HL-60 (cell line): ENCODE results near the gene CETP.

ENCODE experiments used
- DNase-seq, 2 experiments: peaks; one replicate each; pipeline ENCODE4 v3.0.0-alpha.2; 2010 to 2020; ENCODE audit warnings: low read depth in 1 of 2, low spot score in 1 of 2
- H3K27ac ChIP-seq: fragments of 250-450 bp; sonication (Bioruptor Pico); replicated peaks from 2 replicates; pipeline ENCODE4 v1.5.1; 2020; ENCODE audit warnings: mild to moderate bottlenecking, moderate library complexity
- H3K27me3 ChIP-seq: fragments of 250-450 bp; sonication (Bioruptor Pico); 2 replicates; pipeline ENCODE4 v1.5.1; 2021; ENCODE audit warnings: mild to moderate bottlenecking, moderate library complexity; ENCODE audit not compliant: insufficient read depth, poor library complexity, severe bottlenecking
- H3K4me3 ChIP-seq: replicated peaks from 2 replicates; pipeline ENCODE4 v1.5.1; 2011; ENCODE audit warnings: mild to moderate bottlenecking, control low read depth, low read length; ENCODE audit not compliant: insufficient read depth
- CTCF ChIP-seq: IDR thresholded peaks from one replicate; pipeline ENCODE4 v1.5.1; 2011; ENCODE audit warnings: low read length, control low read depth, inconsistent platforms; ENCODE audit not compliant: insufficient read depth
- GABPA ChIP-seq: IDR thresholded peaks from 2 replicates; pipeline ENCODE4 v1.6.1; 2012; ENCODE audit warnings: low read depth
- POLR2AphosphoS5 ChIP-seq: IDR thresholded peaks from 2 replicates; pipeline ENCODE4 v1.6.1; 2012; ENCODE audit warnings: low read depth
- SPI1 ChIP-seq: IDR thresholded peaks from 2 replicates; pipeline ENCODE4 v1.6.1; 2012; ENCODE audit warnings: low read depth, mild to moderate bottlenecking, borderline replicate concordance
- TF ChIP-seq, protein P1 (sequence below): IDR thresholded peaks from 2 replicates; pipeline ENCODE4 v1.6.1; 2012; ENCODE audit warnings: low read depth; ENCODE audit not compliant: insufficient replicate concordance

Gene CETP

DNA sequence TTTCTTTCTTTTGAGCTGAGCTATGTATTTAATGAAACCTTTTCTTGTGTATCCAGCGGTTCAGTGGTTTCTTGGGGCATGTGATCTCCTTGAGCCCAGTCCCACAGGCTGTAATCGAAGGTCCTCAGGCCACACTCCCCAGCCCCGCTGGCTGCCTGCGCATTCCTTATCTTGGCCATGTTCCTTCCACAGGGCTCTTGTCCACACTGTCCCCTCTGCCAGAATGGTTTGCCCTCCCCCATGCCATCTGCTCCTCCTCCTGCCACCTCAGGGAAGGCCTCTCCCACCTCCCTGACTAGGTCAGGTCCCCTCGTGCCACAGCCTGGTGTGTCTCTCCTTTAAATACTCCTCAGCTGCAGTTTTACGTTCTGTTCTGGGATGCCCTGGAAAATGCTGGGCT is 15.5 kb downstream of the CETP start:
- Histone ChIP-seq H3K27ac (no peak overlapping the region), H3K4me3 (no peak overlapping the region), H3K27me3 (no peaks in the 10 kb centered on the region)
- no peak for DNase-seq
- TF ChIP-seq SPI1 (no peak), CTCF (no peak), GABPA (no peak), POLR2AphosphoS5 (no peak)
- TF ChIP-seq, protein P1, sequence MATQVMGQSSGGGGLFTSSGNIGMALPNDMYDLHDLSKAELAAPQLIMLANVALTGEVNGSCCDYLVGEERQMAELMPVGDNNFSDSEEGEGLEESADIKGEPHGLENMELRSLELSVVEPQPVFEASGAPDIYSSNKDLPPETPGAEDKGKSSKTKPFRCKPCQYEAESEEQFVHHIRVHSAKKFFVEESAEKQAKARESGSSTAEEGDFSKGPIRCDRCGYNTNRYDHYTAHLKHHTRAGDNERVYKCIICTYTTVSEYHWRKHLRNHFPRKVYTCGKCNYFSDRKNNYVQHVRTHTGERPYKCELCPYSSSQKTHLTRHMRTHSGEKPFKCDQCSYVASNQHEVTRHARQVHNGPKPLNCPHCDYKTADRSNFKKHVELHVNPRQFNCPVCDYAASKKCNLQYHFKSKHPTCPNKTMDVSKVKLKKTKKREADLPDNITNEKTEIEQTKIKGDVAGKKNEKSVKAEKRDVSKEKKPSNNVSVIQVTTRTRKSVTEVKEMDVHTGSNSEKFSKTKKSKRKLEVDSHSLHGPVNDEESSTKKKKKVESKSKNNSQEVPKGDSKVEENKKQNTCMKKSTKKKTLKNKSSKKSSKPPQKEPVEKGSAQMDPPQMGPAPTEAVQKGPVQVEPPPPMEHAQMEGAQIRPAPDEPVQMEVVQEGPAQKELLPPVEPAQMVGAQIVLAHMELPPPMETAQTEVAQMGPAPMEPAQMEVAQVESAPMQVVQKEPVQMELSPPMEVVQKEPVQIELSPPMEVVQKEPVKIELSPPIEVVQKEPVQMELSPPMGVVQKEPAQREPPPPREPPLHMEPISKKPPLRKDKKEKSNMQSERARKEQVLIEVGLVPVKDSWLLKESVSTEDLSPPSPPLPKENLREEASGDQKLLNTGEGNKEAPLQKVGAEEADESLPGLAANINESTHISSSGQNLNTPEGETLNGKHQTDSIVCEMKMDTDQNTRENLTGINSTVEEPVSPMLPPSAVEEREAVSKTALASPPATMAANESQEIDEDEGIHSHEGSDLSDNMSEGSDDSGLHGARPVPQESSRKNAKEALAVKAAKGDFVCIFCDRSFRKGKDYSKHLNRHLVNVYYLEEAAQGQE = no peak

- no peaks in the 10 kb centered on the region for H3K27me3 ChIP-seq
- TF ChIP-seq SPI1 (no peak), GABPA (no peak), CTCF (no peak), POLR2AphosphoS5 (no peak)
- TF ChIP-seq, protein P1 = no peak
- DNase-seq = peak in 1 of 2 experiments; percentile 40
- H3K27ac ChIP-seq = no peak overlapping the region
- no peak overlapping the region for H3K4me3 ChIP-seq
These were observed 16.2 kb downstream of the CETP start for GRCh38 chr16:56977823-56978430.

DNA sequence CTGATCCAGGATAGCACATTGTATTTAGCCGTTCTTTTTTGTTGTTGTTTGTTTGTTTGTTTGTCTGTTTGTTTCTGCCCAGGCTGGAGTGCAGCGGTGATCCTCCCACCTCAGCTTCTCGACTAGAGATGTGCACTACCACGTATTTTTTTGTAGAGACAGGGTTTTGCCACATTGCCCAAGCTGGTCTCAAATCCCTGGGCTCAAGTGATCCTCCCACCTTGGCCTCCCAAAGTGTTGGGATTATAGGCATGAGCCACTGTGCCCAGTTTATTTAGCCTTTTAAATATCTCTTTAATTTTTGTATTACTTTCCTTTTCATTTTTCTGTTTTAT is 18.4 kb downstream of the CETP start:
- DNase-seq = no peak
- TF ChIP-seq SPI1 (no peak), POLR2AphosphoS5 (no peak), GABPA (no peak), CTCF (no peak)
- TF ChIP-seq, protein P1 = no peak
- H3K27ac ChIP-seq = no peak overlapping the region

More for the DNA sequence above, 18.4 kb downstream of the CETP start:
- Histone ChIP-seq H3K27me3 (no peaks in the 10 kb centered on the region), H3K4me3 (no peak overlapping the region)
